Coronary artery (tissue), 2 donors: ENCODE results near the gene COL5A1.
A peak's percentile ranks its signal among the peaks of the same experiment; 100 is the strongest.

Experiments used
- DNase-seq: peaks from one replicate; pipeline ENCODE4 v3.0.0-alpha.2; 2017; ENCODE audit warnings: low spot score
- H3K27ac ChIP-seq, 2 donors: fragments of 200-600 bp; sonication (generic); one replicate each; pipeline ENCODE4 v1.5.1; 2016 to 2019
- H3K4me3 ChIP-seq: fragments of 200-600 bp; sonication (generic); 2 replicates; pipeline ENCODE4 v1.5.1; 2016; ENCODE audit warnings: mild to moderate bottlenecking, moderate library complexity
- CTCF ChIP-seq: fragments of 200-600 bp; sonication (generic); IDR thresholded peaks from one replicate; pipeline ENCODE4 v1.5.1; 2019; ENCODE audit warnings: antibody characterized with exemption

The COL5A1 gene

GRCh38 chr9:134597041-134597913, 44.3 kb upstream of the COL5A1 start:
- H3K27ac ChIP-seq = no peak overlapping the region
- TF ChIP-seq CTCF = no peak
- no peak overlapping the region for H3K4me3 ChIP-seq
- peak; percentile 49 for DNase-seq

GRCh38 chr9:134597957-134598883, 43.4 kb upstream of the COL5A1 start:
- Histone ChIP-seq H3K4me3 (no peak overlapping the region), H3K27ac (peak overlapping the region in 1 of 2 donors; percentile 35)
- no peak for TF ChIP-seq CTCF
- DNase-seq = peak; percentile 72

GRCh38 chr9:134598884-134599245, 42.7 kb upstream of the COL5A1 start:
- Histone ChIP-seq H3K27ac (peak overlapping the region in 1 of 2 donors; percentile 35), H3K4me3 (no peak overlapping the region)
- TF ChIP-seq CTCF = no peak

GRCh38 chr9:134600371-134600770, 41.2 kb upstream of the COL5A1 start:
- no peak overlapping the region for H3K27ac ChIP-seq
- TF ChIP-seq CTCF = no peak
- DNase-seq = no peak
- no peak overlapping the region for H3K4me3 ChIP-seq

More at GRCh38 chr9:134598884-134599245, 42.7 kb upstream of the COL5A1 start:
- no peak for DNase-seq

GRCh38 chr9:134600836-134601638, 40.6 kb upstream of the COL5A1 start:
- DNase-seq = peak; percentile 65
- Histone ChIP-seq H3K4me3 (no peak overlapping the region), H3K27ac (no peak overlapping the region)
- no peak for TF ChIP-seq CTCF

GRCh38 chr9:134601764-134602163, 39.8 kb upstream of the COL5A1 start:
- H3K27ac ChIP-seq = peak overlapping the region in 1 of 2 donors; percentile 69
- DNase-seq = peak; percentile 49
- H3K4me3 ChIP-seq = no peak overlapping the region
- no peak for TF ChIP-seq CTCF
